HepG2 (cell line): ENCODE data around the gene SIVA1. TPM values are rescaled to one million over a fixed set of nuclear protein-coding genes. Genes with fewer than 3 reads are reported as not detected.

Experiments used
- FOXJ3 ChIP-seq: sonication (generic); formaldehyde crosslinking; IDR thresholded peaks from 2 replicates; pipeline ENCODE4 v1.4.0; 2020; ENCODE audit warnings: missing genetic modification reagents, mild to moderate bottlenecking, borderline replicate concordance
- GABPB1 ChIP-seq: IDR thresholded peaks from 2 replicates; pipeline ENCODE4 v1.6.1; 2016; ENCODE audit warnings: mild to moderate bottlenecking, missing genetic modification reagents, moderate library complexity, missing compliant biosample characterization
- KAT7 ChIP-seq: IDR thresholded peaks from 2 replicates; pipeline ENCODE4 v1.6.1; 2018; ENCODE audit warnings: borderline replicate concordance, missing compliant biosample characterization
- KDM2A ChIP-seq: sonication (generic); formaldehyde crosslinking; IDR thresholded peaks from 2 replicates; pipeline ENCODE4 v1.4.0; 2020; ENCODE audit warnings: low read depth, missing genetic modification reagents, borderline replicate concordance
- MIER2 ChIP-seq: IDR thresholded peaks from 2 replicates; pipeline ENCODE4 v1.6.1; 2016; ENCODE audit warnings: missing biosample characterization, missing genetic modification reagents
- NFIB ChIP-seq: sonication (generic); formaldehyde crosslinking; IDR thresholded peaks from 2 replicates; pipeline ENCODE4 v1.9.0; 2021; ENCODE audit warnings: missing genetic modification reagents, mild to moderate bottlenecking, borderline replicate concordance
- NRL ChIP-seq: sonication (generic); formaldehyde crosslinking; IDR thresholded peaks from 2 replicates; pipeline ENCODE4 v1.5.0; 2020; ENCODE audit warnings: missing genetic modification reagents, mild to moderate bottlenecking, moderate library complexity, borderline replicate concordance
- PAX8 ChIP-seq: sonication (generic); formaldehyde crosslinking; IDR thresholded peaks from 2 replicates; pipeline ENCODE4 v1.8.0; 2022; ENCODE audit warnings: mild to moderate bottlenecking, missing genetic modification reagents, borderline replicate concordance
- PHF20 ChIP-seq: sonication (generic); formaldehyde crosslinking; IDR thresholded peaks from 2 replicates; pipeline ENCODE4 v1.5.0; 2020; ENCODE audit warnings: mild to moderate bottlenecking, missing genetic modification reagents
- PHF21A ChIP-seq: sonication (generic); formaldehyde crosslinking; IDR thresholded peaks from 2 replicates; pipeline ENCODE4 v1.5.0; 2020; ENCODE audit warnings: mild to moderate bottlenecking, missing genetic modification reagents
- POLR2G ChIP-seq: fragments of 200-400 bp; formaldehyde crosslinking; IDR thresholded peaks from 2 replicates; pipeline ENCODE4 v1.6.1; 2018; ENCODE audit warnings: mild to moderate bottlenecking, low read depth, low read length, moderate library complexity
- SIX1 ChIP-seq: sonication (generic); formaldehyde crosslinking; IDR thresholded peaks from 2 replicates; pipeline ENCODE4 v1.4.0; 2020; ENCODE audit warnings: missing genetic modification reagents, borderline replicate concordance
- SP2 ChIP-seq: sonication (generic); formaldehyde crosslinking; IDR thresholded peaks from 2 replicates; pipeline ENCODE4 v1.5.1; 2020; ENCODE audit warnings: mild to moderate bottlenecking, missing genetic modification reagents
- ZNF205 ChIP-seq: IDR thresholded peaks from 2 replicates; pipeline ENCODE4 v1.6.1; 2018; ENCODE audit warnings: missing biosample characterization, missing genetic modification reagents
- ZNF251 ChIP-seq: sonication (generic); formaldehyde crosslinking; IDR thresholded peaks from 2 replicates; pipeline ENCODE4 v1.9.0; 2021; ENCODE audit warnings: mild to moderate bottlenecking, missing genetic modification reagents
- ZNF3 ChIP-seq: IDR thresholded peaks from 2 replicates; pipeline ENCODE4 v1.7.0; 2017; ENCODE audit warnings: inconsistent platforms
- ZNF546 ChIP-seq: sonication (generic); formaldehyde crosslinking; conservative IDR thresholded peaks from 2 replicates; pipeline ENCODE4 v1.8.1; 2023; ENCODE audit warnings: mild to moderate bottlenecking, missing genetic modification reagents
- ZNF564 ChIP-seq: sonication (generic); formaldehyde crosslinking; IDR thresholded peaks from 2 replicates; pipeline ENCODE4 v1.8.1; 2023; ENCODE audit warnings: mild to moderate bottlenecking, missing genetic modification reagents
- ZNF83 ChIP-seq: sonication (generic); formaldehyde crosslinking; IDR thresholded peaks from 2 replicates; pipeline ENCODE4 v1.4.0; 2020; ENCODE audit warnings: missing genetic modification reagents, mild to moderate bottlenecking, borderline replicate concordance
- polyA plus RNA-seq, 8 experiments: library from polyadenylated mRNA; depleted of rRNA in 3 of 8; stranded (reverse) in 7 of 8; unstranded in 1 of 8; fragments of >200 nt; fragmentation: Illumina TruSeq in 4 of 8; extraction: Trizol in 4 of 8; gene quantifications; 2 replicates each; pipeline versions ENCODE4 v1.2.1 to v1.2.3, GENCODE V29; 2011 to 2016; ENCODE audit warnings: low read depth in 4 of 8, missing spikeins in 1 of 8, mixed read lengths in 1 of 8; ENCODE audit not compliant: insufficient read depth in 1 of 8
- total RNA-seq, 5 experiments: library from RNA; depleted of rRNA; stranded (reverse); fragments of >200 nt; fragmentation: Illumina TruSeq; extraction: Trizol; gene quantifications; 2 replicates each; pipeline ENCODE4 v1.2.3, GENCODE V29; 2016; ENCODE audit warnings: low read depth in 1 of 5
- TF ChIP-seq, protein P1 (sequence below): IDR thresholded peaks from 2 replicates; pipeline ENCODE4 v1.6.1; 2016; ENCODE audit warnings: missing compliant biosample characterization, missing genetic modification reagents, borderline replicate concordance
- TF ChIP-seq, protein P2 (sequence below): sonication (generic); formaldehyde crosslinking; IDR thresholded peaks from 2 replicates; pipeline ENCODE4 v1.4.0; 2020; ENCODE audit warnings: missing genetic modification reagents
- TF ChIP-seq, protein P3 (sequence below): sonication (generic); formaldehyde crosslinking; IDR thresholded peaks from 2 replicates; pipeline ENCODE4 v1.8.1; 2022; ENCODE audit warnings: low read depth, mild to moderate bottlenecking, missing genetic modification reagents

SIVA1 gene
- total and polyA plus RNA-seq, 2 of the 13 experiments (the other 11 are each of a cell fraction or from before 2014, with no cell fraction given) = 123 to 186 TPM

DNA sequence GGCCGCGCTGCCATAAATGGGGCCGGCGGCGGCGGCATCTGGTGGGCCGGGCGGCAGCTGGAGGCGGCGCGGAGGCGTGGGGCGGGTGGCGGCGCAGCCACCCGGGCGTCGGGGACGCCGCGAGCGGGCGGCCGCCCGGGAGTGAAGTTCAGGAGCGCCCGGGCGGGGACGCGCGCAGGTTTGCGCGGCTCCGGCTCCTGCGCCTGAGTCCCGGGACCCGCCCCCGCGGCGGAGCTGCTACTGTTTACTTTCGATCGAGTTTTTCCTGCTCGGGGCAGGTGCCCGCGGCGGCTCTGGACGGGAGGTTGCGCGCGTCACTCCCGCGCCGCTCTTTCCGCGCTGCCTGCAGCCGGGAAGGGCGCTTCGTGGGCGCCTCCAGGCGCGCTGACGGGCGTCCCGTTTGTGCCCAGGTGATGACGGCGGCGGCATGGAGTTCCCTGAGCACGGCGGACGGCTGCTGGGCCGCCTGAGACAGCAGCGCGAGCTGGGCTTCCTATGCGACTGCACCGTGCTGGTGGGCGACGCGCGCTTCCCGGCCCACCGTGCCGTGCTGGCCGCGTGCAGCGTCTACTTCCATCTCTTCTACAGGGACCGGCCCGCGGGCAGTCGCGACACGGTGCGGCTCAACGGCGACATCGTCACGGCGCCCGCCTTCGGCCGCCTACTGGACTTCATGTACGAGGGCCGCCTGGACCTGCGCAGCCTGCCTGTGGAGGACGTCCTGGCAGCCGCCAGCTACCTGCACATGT lies 48.0 kb downstream of the SIVA1 start, which contains the start of gene ZBTB42 (continued):
- TF ChIP-seq, protein P1, sequence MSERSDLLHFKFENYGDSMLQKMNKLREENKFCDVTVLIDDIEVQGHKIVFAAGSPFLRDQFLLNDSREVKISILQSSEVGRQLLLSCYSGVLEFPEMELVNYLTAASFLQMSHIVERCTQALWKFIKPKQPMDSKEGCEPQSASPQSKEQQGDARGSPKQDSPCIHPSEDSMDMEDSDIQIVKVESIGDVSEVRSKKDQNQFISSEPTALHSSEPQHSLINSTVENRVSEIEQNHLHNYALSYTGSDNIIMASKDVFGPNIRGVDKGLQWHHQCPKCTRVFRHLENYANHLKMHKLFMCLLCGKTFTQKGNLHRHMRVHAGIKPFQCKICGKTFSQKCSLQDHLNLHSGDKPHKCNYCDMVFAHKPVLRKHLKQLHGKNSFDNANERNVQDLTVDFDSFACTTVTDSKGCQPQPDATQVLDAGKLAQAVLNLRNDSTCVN = peak; percentile 18; the same call in 1 of the 2 replicates
- 0 out of 2 replicates have a peak, but pooled peaks have one; percentile 38 for TF ChIP-seq KAT7 (CRISPR knock-in tag)
- TF ChIP-seq ZNF546 (CRISPR knock-in tag) = no peak; the same call in 1 of the 2 replicates
- TF ChIP-seq ZNF205 (CRISPR knock-in tag) = no peak; the same call in 1 of the 2 replicates
- TF ChIP-seq MIER2 (CRISPR knock-in tag) = no peak
- TF ChIP-seq FOXJ3 (CRISPR knock-in tag) = no peak; the same call in 1 of the 2 replicates
- TF ChIP-seq PHF20 = 0 out of 2 replicates have a peak, but pooled peaks have one; percentile 35
- TF ChIP-seq, protein P2, sequence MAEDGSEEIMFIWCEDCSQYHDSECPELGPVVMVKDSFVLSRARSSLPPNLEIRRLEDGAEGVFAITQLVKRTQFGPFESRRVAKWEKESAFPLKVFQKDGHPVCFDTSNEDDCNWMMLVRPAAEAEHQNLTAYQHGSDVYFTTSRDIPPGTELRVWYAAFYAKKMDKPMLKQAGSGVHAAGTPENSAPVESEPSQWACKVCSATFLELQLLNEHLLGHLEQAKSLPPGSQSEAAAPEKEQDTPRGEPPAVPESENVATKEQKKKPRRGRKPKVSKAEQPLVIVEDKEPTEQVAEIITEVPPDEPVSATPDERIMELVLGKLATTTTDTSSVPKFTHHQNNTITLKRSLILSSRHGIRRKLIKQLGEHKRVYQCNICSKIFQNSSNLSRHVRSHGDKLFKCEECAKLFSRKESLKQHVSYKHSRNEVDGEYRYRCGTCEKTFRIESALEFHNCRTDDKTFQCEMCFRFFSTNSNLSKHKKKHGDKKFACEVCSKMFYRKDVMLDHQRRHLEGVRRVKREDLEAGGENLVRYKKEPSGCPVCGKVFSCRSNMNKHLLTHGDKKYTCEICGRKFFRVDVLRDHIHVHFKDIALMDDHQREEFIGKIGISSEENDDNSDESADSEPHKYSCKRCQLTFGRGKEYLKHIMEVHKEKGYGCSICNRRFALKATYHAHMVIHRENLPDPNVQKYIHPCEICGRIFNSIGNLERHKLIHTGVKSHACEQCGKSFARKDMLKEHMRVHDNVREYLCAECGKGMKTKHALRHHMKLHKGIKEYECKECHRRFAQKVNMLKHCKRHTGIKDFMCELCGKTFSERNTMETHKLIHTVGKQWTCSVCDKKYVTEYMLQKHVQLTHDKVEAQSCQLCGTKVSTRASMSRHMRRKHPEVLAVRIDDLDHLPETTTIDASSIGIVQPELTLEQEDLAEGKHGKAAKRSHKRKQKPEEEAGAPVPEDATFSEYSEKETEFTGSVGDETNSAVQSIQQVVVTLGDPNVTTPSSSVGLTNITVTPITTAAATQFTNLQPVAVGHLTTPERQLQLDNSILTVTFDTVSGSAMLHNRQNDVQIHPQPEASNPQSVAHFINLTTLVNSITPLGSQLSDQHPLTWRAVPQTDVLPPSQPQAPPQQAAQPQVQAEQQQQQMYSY = peak; percentile 25; the same call in 1 of the 2 replicates
- TF ChIP-seq ZNF83 (CRISPR knock-in tag) = no peak
- TF ChIP-seq ZNF251 (CRISPR knock-in tag) = no peak
- TF ChIP-seq PHF21A (CRISPR knock-in tag) = peak; percentile 79
- TF ChIP-seq, protein P3, sequence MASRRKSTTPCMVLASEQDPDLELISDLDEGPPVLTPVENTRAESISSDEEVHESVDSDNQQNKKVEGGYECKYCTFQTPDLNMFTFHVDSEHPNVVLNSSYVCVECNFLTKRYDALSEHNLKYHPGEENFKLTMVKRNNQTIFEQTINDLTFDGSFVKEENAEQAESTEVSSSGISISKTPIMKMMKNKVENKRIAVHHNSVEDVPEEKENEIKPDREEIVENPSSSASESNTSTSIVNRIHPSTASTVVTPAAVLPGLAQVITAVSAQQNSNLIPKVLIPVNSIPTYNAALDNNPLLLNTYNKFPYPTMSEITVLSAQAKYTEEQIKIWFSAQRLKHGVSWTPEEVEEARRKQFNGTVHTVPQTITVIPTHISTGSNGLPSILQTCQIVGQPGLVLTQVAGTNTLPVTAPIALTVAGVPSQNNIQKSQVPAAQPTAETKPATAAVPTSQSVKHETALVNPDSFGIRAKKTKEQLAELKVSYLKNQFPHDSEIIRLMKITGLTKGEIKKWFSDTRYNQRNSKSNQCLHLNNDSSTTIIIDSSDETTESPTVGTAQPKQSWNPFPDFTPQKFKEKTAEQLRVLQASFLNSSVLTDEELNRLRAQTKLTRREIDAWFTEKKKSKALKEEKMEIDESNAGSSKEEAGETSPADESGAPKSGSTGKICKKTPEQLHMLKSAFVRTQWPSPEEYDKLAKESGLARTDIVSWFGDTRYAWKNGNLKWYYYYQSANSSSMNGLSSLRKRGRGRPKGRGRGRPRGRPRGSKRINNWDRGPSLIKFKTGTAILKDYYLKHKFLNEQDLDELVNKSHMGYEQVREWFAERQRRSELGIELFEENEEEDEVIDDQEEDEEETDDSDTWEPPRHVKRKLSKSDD (CRISPR knock-in tag) = 0 out of 2 replicates have a peak, but pooled peaks have one; percentile 38
- no peak for TF ChIP-seq SIX1 (CRISPR knock-in tag)
- TF ChIP-seq SP2 (CRISPR knock-in tag) = peak; percentile 32; the same call in 1 of the 2 replicates
- TF ChIP-seq ZNF3 = no peak
- no peak for TF ChIP-seq PAX8 (CRISPR knock-in tag)
- TF ChIP-seq GABPB1 (CRISPR knock-in tag) = peak; percentile 64
- 0 out of 2 replicates have a peak, but pooled peaks have one; percentile 33 for TF ChIP-seq NRL (CRISPR knock-in tag)
- peak; percentile 54; the same call in 1 of the 2 replicates for TF ChIP-seq POLR2G
- peak; percentile 60; the same call in 1 of the 2 replicates for TF ChIP-seq KDM2A (CRISPR knock-in tag)
- TF ChIP-seq ZNF564 (CRISPR knock-in tag) = peak; percentile 50; the same call in 1 of the 2 replicates
- no peak for TF ChIP-seq NFIB (CRISPR knock-in tag)
